Ascending aorta (tissue), 2 donors: ENCODE data around the gene TMOD3. TPM values are rescaled to one million over a fixed set of nuclear protein-coding genes. Genes with fewer than 3 reads are reported as not detected.
A peak's percentile ranks its signal among the peaks of the same experiment; 100 is the strongest.

Experiments
- DNase-seq, 2 donors: peaks; one replicate each; pipeline ENCODE4 v3.0.0-alpha.2; 2019; ENCODE audit warnings: low spot score in 2 of 2
- H3K27ac ChIP-seq, 2 donors: fragments of 200-600 bp; sonication (generic); one replicate each; pipeline ENCODE4 v1.5.1; 2016 to 2017; ENCODE audit warnings: mild to moderate bottlenecking in 1 of 2
- H3K27me3 ChIP-seq: fragments of 200-600 bp; sonication (generic); one replicate; pipeline ENCODE4 v1.5.1; 2017
- H3K36me3 ChIP-seq, 2 donors: fragments of 200-600 bp; sonication (generic); one replicate each; pipeline ENCODE4 v1.5.1; 2016
- H3K4me1 ChIP-seq, 2 donors: fragments of 200-600 bp; sonication (generic); one replicate each; pipeline ENCODE4 v1.5.1; 2016 to 2017; ENCODE audit warnings: mild to moderate bottlenecking in 1 of 2
- H3K4me3 ChIP-seq, 2 donors: fragments of 200-600 bp; sonication (generic); one replicate each; pipeline ENCODE4 v1.5.1; 2016 to 2017; ENCODE audit warnings: mild to moderate bottlenecking in 1 of 2
- H3K9me3 ChIP-seq, 2 donors: fragments of 200-600 bp; sonication (generic); one replicate each; pipeline ENCODE4 v1.5.1; 2016
- CTCF ChIP-seq, 3 experiments: fragments of 200-600 bp in 2 of 3; fragments of 450-650 bp in 1 of 3; sonication (generic) in 2 of 3; IDR thresholded peaks; one replicate each; pipeline ENCODE4 v1.5.1; 2016 to 2019; ENCODE audit warnings: antibody characterized with exemption in 3 of 3, mild to moderate bottlenecking in 1 of 3, moderate library complexity in 1 of 3
- intact Hi-C: fragments of 100-400 bp; cut with DNase I; formaldehyde crosslinking; loops from one replicate; pipeline ENCODE4 v1.15.1; 2023
- total RNA-seq: library from RNA; depleted of rRNA; stranded (reverse); fragments of >200 nt; gene quantifications from one replicate; pipeline ENCODE4 v1.1.0, GENCODE V29; 2016

TMOD3 gene
- total RNA-seq, 1 donor from 2014 or later = 28.0 TPM

- no peak overlapping the region for H3K4me3 ChIP-seq
- no peak for TF ChIP-seq CTCF (IDR thresholded peaks at IDR 0.05)
- no peak overlapping the region for H3K27ac ChIP-seq
- no peaks in the 10 kb centered on the region for H3K27me3 ChIP-seq
- H3K36me3 ChIP-seq = peaks cover 0 to 7% of the 10 kb centered on the region in 2 donors
- intact Hi-C loops = no loop called here
- DNase-seq = peak in 1 of 2 donors; percentile 69
- no peaks in the 10 kb centered on the region for H3K4me1 ChIP-seq
- no peaks in the 10 kb centered on the region for H3K9me3 ChIP-seq
These were observed 35.7 kb upstream of the TMOD3 start for GRCh38 chr15:51793521-51794305.

DNA sequence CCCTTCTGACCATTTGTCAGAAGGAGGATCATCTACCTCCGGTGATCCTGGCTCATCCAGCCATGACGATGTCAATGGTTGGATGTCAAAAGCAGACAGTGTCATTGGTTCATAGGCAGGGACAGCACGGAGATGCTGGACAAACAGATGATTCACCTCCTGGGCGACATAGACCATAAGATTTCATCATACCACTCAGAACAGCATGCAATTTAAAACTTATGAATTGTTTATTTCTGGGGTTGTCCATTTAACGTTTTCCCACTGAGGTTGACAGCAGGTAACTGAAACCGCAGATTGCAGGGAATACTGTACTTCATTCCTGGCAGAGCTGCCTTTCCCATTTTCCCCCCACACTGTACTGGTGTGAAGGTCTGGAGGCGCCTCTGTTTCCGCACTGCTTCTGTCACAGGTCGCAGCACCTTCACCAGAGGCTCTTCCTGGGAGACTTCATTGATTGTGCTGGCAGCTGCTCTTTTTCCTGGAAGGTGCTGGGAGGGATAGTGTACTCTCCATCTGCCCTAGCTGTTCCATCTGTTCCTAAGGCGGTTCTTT, 32.5 kb upstream of the TMOD3 start:
- no peak for TF ChIP-seq CTCF (IDR thresholded peaks at IDR 0.05)
- intact Hi-C loops = no loop called here

GRCh38 chr15:51798281-51798680, 31.2 kb upstream of the TMOD3 start:
- no peaks in the 10 kb centered on the region for H3K9me3 ChIP-seq
- no peak overlapping the region for H3K4me3 ChIP-seq
- H3K27me3 ChIP-seq = no peaks in the 10 kb centered on the region
- no peaks in the 10 kb centered on the region for H3K4me1 ChIP-seq
- no peak for DNase-seq
- no peak overlapping the region for H3K27ac ChIP-seq
- peaks cover 0 to 21% of the 10 kb centered on the region in 2 donors for H3K36me3 ChIP-seq
- intact Hi-C loops = no loop called here
- TF ChIP-seq CTCF (IDR thresholded peaks at IDR 0.05) = no peak

More for the DNA sequence above, 32.5 kb upstream of the TMOD3 start:
- Histone ChIP-seq H3K4me3 (no peak overlapping the region), H3K9me3 (no peaks in the 10 kb centered on the region), H3K27ac (no peak overlapping the region), H3K4me1 (no peaks in the 10 kb centered on the region), H3K27me3 (no peaks in the 10 kb centered on the region), H3K36me3 (peaks cover 0 to 21% of the 10 kb centered on the region in 2 donors)
- DNase-seq = no peak

DNA sequence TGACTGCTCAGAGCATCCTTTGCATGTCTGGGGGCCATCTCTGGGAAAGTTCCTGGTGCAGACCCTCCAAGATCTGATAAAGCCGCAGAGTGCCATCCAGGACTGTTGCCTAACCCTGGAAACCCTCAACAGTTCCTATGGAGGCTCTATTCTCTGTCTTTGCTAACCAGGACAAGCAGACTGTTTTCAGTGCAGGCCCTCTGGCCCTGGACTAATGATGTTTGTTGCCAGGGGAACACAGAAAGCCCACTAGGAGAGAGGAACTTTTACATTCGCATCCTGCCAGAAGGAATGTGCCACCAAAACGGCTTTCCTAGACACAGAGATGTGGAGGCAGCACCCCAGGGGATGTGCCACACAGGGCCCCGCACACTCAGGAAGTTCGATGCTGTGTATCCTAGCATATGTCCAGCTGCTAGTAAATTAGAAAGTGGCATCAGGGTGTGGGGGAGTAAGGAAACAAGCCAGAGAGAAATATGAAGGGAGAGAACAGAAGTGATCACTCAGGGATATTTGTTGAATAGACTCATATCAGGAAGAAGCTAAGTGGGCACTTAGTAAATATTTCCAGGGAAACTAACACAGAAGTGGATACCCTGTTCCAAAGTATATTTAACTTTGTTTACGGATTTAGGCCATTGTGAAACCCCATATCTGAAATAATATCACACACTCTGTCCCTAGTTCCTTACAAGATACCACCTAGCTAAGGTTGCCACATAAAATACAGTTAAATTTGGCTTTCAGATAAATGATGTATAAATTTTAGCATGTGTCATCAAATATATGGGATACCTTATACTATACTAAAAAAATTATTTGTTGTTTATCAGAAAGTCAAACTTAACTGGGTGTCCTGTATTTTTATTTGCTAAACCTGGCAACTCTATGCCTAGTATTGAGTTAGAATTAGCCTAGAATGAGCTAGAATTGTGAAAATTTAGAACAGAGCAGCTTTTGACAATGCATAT, 29.9 kb upstream of the TMOD3 start:
- Histone ChIP-seq H3K27me3 (no peaks in the 10 kb centered on the region), H3K27ac (no peak overlapping the region), H3K4me3 (no peak overlapping the region), H3K36me3 (peaks cover 0 to 21% of the 10 kb centered on the region in 2 donors), H3K9me3 (no peaks in the 10 kb centered on the region), H3K4me1 (no peaks in the 10 kb centered on the region)
- no peak for TF ChIP-seq CTCF (IDR thresholded peaks at IDR 0.05)
- no peak for DNase-seq
- intact Hi-C loops = no loop called here

DNA sequence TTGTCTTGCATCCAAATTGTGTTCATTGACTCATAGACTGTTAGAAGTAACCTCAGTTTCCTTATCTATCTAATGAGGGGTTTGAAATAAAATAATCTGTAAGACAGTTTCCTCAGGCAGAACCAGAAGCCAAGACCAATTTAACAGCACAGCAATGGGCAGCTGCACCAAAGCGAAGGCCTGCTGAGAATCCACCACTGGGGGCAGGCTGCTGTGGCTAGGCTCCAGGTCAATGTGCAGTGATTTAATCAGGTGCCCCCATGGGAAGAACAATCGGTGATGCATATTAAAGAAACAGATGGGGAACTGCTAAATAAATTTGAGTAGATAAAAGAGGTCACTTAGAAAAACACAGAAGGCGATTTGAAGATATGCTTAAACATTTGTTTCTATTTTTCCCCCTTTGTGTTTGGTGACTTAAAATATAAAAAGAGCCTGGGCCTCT, 28.0 kb upstream of the TMOD3 start:
- Histone ChIP-seq H3K36me3 (peaks cover 0 to 24% of the 10 kb centered on the region in 2 donors), H3K27ac (no peak overlapping the region), H3K4me1 (no peaks in the 10 kb centered on the region), H3K27me3 (no peaks in the 10 kb centered on the region), H3K4me3 (no peak overlapping the region), H3K9me3 (no peaks in the 10 kb centered on the region)
- DNase-seq = no peak
- peak in 1 of 3 experiments; percentile 23 for TF ChIP-seq CTCF (IDR thresholded peaks at IDR 0.05)
- intact Hi-C loops = no loop called here
